HCT116 (cell line): Measurements from ENCODE around the gene RPL39L. TPM values are rescaled to one million over a fixed set of nuclear protein-coding genes. Genes with fewer than 3 reads are reported as not detected.

Experiments used
- ATAC-seq: fragments of 200-7000 bp; cut with Tn5 transposase; 2 replicates; pipeline ENCODE4 v1.9.1; 2020; ENCODE audit warnings: mild to moderate bottlenecking, moderate library complexity
- BruUV-seq: library from RNA; stranded (reverse); fragments of 400-500 nt; replicated peaks from 2 replicates; lab custom pipeline; 2021; lab: Mats Ljungman, UMichigan
- CTCF ChIA-PET: fragments of 300-600 bp; sonication (Branson Sonifier 250); formaldehyde crosslinking; loops from one replicate; lab custom pipeline; 2021; ENCODE audit warnings: antibody characterized with exemption; lab: Charles Lee
- POLR2A ChIA-PET: fragments of 300-600, 350-600 bp; sonication (Branson Sonifier 250); formaldehyde crosslinking; loops from one replicate; lab custom pipeline; 2021; ENCODE audit warnings: antibody characterized with exemption; lab: Charles Lee
- RAD21 ChIA-PET, 2 experiments: fragments of 300-600 bp; sonication (Branson Sonifier 250); formaldehyde crosslinking; loops; one replicate each; lab custom pipeline; 2023; ENCODE audit warnings: low total read pairs in 2 of 2; ENCODE audit not compliant: uncharacterized antibody in 2 of 2, unreplicated experiment in 2 of 2, low non-redundant PET in 1 of 2; lab: Charles Lee
- DNase-seq: peaks from one replicate; pipeline ENCODE4 v3.0.0-alpha.2; 2010; ENCODE audit warnings: low read depth, low spot score
- H2AFZ ChIP-seq: fragments of 200-600 bp; shearing (Covaris generic), sonication (generic); 2 replicates; pipeline ENCODE4 v1.6.1; 2017; ENCODE audit warnings: low read depth, mixed run types, mixed read lengths, antibody characterized with exemption, low read length; ENCODE audit not compliant: poor library complexity, severe bottlenecking
- H3K27ac ChIP-seq: 2 replicates; pipeline ENCODE4 v1.5.1; 2012; ENCODE audit warnings: low read depth, low read length
- H3K27me3 ChIP-seq: fragments of 200-600 bp; sonication (generic); 2 replicates; pipeline ENCODE4 v1.6.1; 2016; ENCODE audit warnings: mixed run types, low read length, mixed read lengths; ENCODE audit not compliant: insufficient read depth
- H3K36me3 ChIP-seq, 2 experiments: fragments of 200-500 bp in 1 of 2; fragments of 200-600 bp in 1 of 2; sonication (Bioruptor generic) in 1 of 2; sonication (generic) in 1 of 2; 2 replicates each; pipeline versions ENCODE4 v1.5.1 to v1.6.1; 2014 to 2016; ENCODE audit warnings: low read length in 2 of 2, inconsistent platforms in 1 of 2, mixed read lengths in 1 of 2, mixed run types in 1 of 2; ENCODE audit not compliant: insufficient read depth in 2 of 2, control insufficient read depth in 1 of 2
- H3K4me1 ChIP-seq, 2 experiments: fragments of 200-600 bp in 1 of 2; sonication (generic) in 1 of 2; 2 replicates each; pipeline versions ENCODE4 v1.5.1 to v1.6.1; 2012 to 2017; ENCODE audit warnings: low read length in 2 of 2, inconsistent platforms in 1 of 2, mild to moderate bottlenecking in 1 of 2, mixed read lengths in 1 of 2, mixed run types in 1 of 2, moderate library complexity in 1 of 2; ENCODE audit not compliant: insufficient read depth in 2 of 2, control insufficient read depth in 1 of 2
- H3K4me2 ChIP-seq: fragments of 200-600 bp; sonication (generic); 2 replicates; pipeline ENCODE4 v1.6.1; 2017; ENCODE audit warnings: mixed run types, low read length, mixed read lengths
- H3K4me3 ChIP-seq, 2 experiments: fragments of 200-600 bp in 1 of 2; sonication (generic) in 1 of 2; replicated peaks in 1 of 2; 2 replicates each; pipeline ENCODE4 v1.5.1; 2011 to 2016; ENCODE audit warnings: low read length in 2 of 2, control low read depth in 1 of 2, low read depth in 1 of 2, mild to moderate bottlenecking in 1 of 2, mixed read lengths in 1 of 2, mixed run types in 1 of 2
- H3K79me2 ChIP-seq: fragments of 200-600 bp; sonication (generic); 2 replicates; pipeline ENCODE4 v1.6.1; 2017; ENCODE audit warnings: mild to moderate bottlenecking, mixed run types, low read length, moderate library complexity, mixed read lengths; ENCODE audit not compliant: insufficient read depth
- H3K9ac ChIP-seq: fragments of 200-600 bp; sonication (generic); 2 replicates; pipeline ENCODE4 v1.6.1; 2016; ENCODE audit warnings: low read length, mixed read lengths
- H3K9me2 ChIP-seq: fragments of 200-600 bp; sonication (generic), shearing (Covaris generic); 2 replicates; pipeline ENCODE4 v1.6.1; 2017; ENCODE audit warnings: mixed run types, mild to moderate bottlenecking, moderate library complexity; ENCODE audit not compliant: insufficient read depth
- H3K9me3 ChIP-seq, 2 experiments: fragments of 200-500 bp in 1 of 2; fragments of 200-600 bp in 1 of 2; sonication (Bioruptor generic) in 1 of 2; sonication (generic) in 1 of 2; 2 replicates each; pipeline ENCODE4 v1.6.1; 2014 to 2017; ENCODE audit warnings: low read length in 2 of 2, mixed read lengths in 2 of 2, inconsistent platforms in 1 of 2, low read depth in 1 of 2, mild to moderate bottlenecking in 1 of 2, mixed run types in 1 of 2, moderate library complexity in 1 of 2; ENCODE audit not compliant: control insufficient read depth in 1 of 2, insufficient read depth in 1 of 2
- H4K20me1 ChIP-seq: fragments of 200-600 bp; sonication (generic), shearing (Covaris generic); 2 replicates; pipeline ENCODE4 v1.6.1; 2017; ENCODE audit warnings: mixed run types, mild to moderate bottlenecking, moderate library complexity; ENCODE audit not compliant: insufficient read depth
- CBX3 ChIP-seq: IDR thresholded peaks from 2 replicates; pipeline ENCODE4 v1.6.1; 2012; ENCODE audit warnings: low read depth
- CEBPB ChIP-seq: IDR thresholded peaks from 2 replicates; pipeline ENCODE4 v1.6.1; 2012; ENCODE audit warnings: low read depth
- EZH2phosphoT487 ChIP-seq: fragments of 200-600 bp; IDR thresholded peaks from 2 replicates; pipeline ENCODE4 v1.6.1; 2018; ENCODE audit warnings: antibody characterized with exemption, borderline replicate concordance
- SP1 ChIP-seq: IDR thresholded peaks from 2 replicates; pipeline ENCODE4 v1.6.1; 2012; ENCODE audit warnings: low read depth
- ZFX ChIP-seq: fragments of 450-650 bp; IDR thresholded peaks from 2 replicates; pipeline ENCODE4 v1.6.1; 2017
- intact Hi-C: fragments of 100-400 bp; cut with micrococcal nuclease; formaldehyde crosslinking; loops from 2 replicates; pipeline ENCODE4 v1.10.0; 2022
- total RNA-seq: library from RNA; stranded (reverse); gene quantifications from one replicate; pipeline ENCODE4 v1.2.1, GENCODE V29; 2021; ENCODE audit not compliant: unreplicated experiment
- TF ChIP-seq, protein P1 (sequence below): IDR thresholded peaks from 2 replicates; pipeline ENCODE4 v1.6.1; 2012; ENCODE audit warnings: low read depth

The RPL39L gene
- total RNA-seq, 1 experiment from 2014 or later: not detected

DNA sequence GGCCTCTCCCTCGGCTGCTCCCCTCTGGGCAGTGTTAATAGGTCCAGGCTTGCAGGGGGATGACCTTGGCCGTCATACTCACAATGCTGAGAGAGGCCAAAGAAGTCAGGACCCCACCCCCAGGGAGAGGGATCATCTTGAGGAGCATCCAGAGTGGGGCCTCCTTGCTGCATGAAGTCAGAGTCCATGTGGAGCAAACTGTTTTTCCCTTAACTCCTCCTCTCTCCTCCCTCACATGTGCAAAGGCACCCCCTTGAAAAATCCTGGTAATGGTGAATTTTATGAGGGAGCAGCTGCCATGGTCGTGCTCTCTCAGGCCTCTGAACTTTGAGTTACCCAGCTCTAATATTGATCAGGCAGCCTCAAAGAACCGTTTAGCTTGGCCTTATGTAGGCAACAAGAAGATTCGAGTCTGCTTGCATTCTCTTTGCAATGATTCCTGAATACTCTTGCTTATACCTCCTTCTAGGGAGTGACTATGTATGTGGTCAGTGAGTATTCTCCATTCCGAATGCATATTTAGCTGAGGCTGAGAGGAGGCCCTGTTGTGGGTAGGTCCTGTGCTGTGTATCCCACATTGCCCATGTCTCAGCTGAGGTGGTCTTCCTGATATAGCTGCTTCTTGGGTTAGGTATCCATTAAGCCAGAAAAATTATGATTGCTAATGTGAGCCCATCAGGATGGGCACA, 23.1 kb upstream of the RPL39L start:
- H3K9me2 ChIP-seq: no peaks in the 10 kb centered on the region
- DNase-seq: no peak
- no peaks in the 10 kb centered on the region for H3K79me2 ChIP-seq
- ChIA-PET CTCF (interaction anchor here (0.8 to 1.4 kb wide), 2 partner anchors 12 to 313 kb away, joined by 3 to 11 read pairs; no protein-coding TSS in a partner anchor), POLR2A (no interaction called here), RAD21 (no interaction called here)
- H3K36me3 ChIP-seq: no peaks in the 10 kb centered on the region
- H3K4me1 ChIP-seq: peaks cover 0 to 2% of the 10 kb centered on the region in 2 experiments; a peak in 1 of 4 replicates
- H4K20me1 ChIP-seq: no peaks in the 10 kb centered on the region
- H3K4me3 ChIP-seq: no peak overlapping the region
- ATAC-seq: no peak
- no peaks in the 10 kb centered on the region for H3K27me3 ChIP-seq
- intact Hi-C loops: no loop called here
- no peak for TF ChIP-seq ZFX
- TF ChIP-seq CEBPB: no peak
- no peak for TF ChIP-seq CBX3
- no peak for TF ChIP-seq SP1
- TF ChIP-seq, protein P1, sequence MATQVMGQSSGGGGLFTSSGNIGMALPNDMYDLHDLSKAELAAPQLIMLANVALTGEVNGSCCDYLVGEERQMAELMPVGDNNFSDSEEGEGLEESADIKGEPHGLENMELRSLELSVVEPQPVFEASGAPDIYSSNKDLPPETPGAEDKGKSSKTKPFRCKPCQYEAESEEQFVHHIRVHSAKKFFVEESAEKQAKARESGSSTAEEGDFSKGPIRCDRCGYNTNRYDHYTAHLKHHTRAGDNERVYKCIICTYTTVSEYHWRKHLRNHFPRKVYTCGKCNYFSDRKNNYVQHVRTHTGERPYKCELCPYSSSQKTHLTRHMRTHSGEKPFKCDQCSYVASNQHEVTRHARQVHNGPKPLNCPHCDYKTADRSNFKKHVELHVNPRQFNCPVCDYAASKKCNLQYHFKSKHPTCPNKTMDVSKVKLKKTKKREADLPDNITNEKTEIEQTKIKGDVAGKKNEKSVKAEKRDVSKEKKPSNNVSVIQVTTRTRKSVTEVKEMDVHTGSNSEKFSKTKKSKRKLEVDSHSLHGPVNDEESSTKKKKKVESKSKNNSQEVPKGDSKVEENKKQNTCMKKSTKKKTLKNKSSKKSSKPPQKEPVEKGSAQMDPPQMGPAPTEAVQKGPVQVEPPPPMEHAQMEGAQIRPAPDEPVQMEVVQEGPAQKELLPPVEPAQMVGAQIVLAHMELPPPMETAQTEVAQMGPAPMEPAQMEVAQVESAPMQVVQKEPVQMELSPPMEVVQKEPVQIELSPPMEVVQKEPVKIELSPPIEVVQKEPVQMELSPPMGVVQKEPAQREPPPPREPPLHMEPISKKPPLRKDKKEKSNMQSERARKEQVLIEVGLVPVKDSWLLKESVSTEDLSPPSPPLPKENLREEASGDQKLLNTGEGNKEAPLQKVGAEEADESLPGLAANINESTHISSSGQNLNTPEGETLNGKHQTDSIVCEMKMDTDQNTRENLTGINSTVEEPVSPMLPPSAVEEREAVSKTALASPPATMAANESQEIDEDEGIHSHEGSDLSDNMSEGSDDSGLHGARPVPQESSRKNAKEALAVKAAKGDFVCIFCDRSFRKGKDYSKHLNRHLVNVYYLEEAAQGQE: no peak
- no peak for TF ChIP-seq EZH2phosphoT487
- H3K27ac ChIP-seq: no peak overlapping the region
- no peak overlapping the region for H3K9ac ChIP-seq
- H2AFZ ChIP-seq: no peak overlapping the region
- no TSS peak for BruUV-seq
- H3K9me3 ChIP-seq: no peaks in the 10 kb centered on the region; a peak in 1 of 4 replicates
- H3K4me2 ChIP-seq: no peak overlapping the region
